Memory B cell (primary cell): ENCODE measurements around the gene IRAK3.

ENCODE experiments used
- ATAC-seq: fragments of 150-1000 bp; cut with Tn5 transposase; 2 replicates; pipeline ENCODE4 v1.10.0; 2021; ENCODE audit warnings: low read depth, mild to moderate bottlenecking, moderate library complexity
- DNase-seq, 2 donors: peaks; one replicate each; pipeline ENCODE4 v3.0.0; 2022; ENCODE audit warnings: low spot score in 2 of 2
- H3K27ac Mint-ChIP-seq: one replicate; pipeline ENCODE4 v1.8.0; 2022; ENCODE audit warnings: mild to moderate bottlenecking, moderate library complexity, mixed read lengths
- H3K27me3 Mint-ChIP-seq: one replicate; pipeline ENCODE4 v1.8.0; 2022; ENCODE audit warnings: mixed read lengths
- H3K36me3 Mint-ChIP-seq: one replicate; pipeline ENCODE4 v1.8.0; 2022; ENCODE audit warnings: mild to moderate bottlenecking, mixed read lengths
- H3K4me1 Mint-ChIP-seq: one replicate; pipeline ENCODE4 v1.8.0; 2022; ENCODE audit warnings: mixed read lengths
- H3K4me3 Mint-ChIP-seq: one replicate; pipeline ENCODE4 v1.8.0; 2022; ENCODE audit warnings: mild to moderate bottlenecking, moderate library complexity, mixed read lengths
- H3K9me3 Mint-ChIP-seq: one replicate; pipeline ENCODE4 v1.8.0; 2022; ENCODE audit warnings: mixed read lengths

The IRAK3 gene

GRCh38 chr12:66188584-66189485, at the start of gene IRAK3:
Gene IRAK3 (plus strand): TSS chr12:66189214. CDS start chr12:66189300, 86 bp downstream.
- Mint-ChIP-seq H3K36me3 (peaks cover 6% of the 10 kb centered on the region), H3K4me3 (peak within 1 kb of the TSS; percentile 72), H3K4me1 (peaks cover 3% of the 10 kb centered on the region), H3K9me3 (peaks cover 7% of the 10 kb centered on the region), H3K27ac (peak within 1 kb of the TSS; percentile 42), H3K27me3 (peaks cover 28% of the 10 kb centered on the region)
- peak; percentile 72 for ATAC-seq
- DNase-seq = peak; percentile 12 to 45

- ATAC-seq = no peak
- H3K9me3 Mint-ChIP-seq = peaks cover 6% of the 10 kb centered on the region
- no peak for DNase-seq
- H3K4me3 Mint-ChIP-seq = no peak overlapping the region
- H3K27me3 Mint-ChIP-seq = no peaks in the 10 kb centered on the region
- H3K27ac Mint-ChIP-seq = no peak overlapping the region
- H3K4me1 Mint-ChIP-seq = peaks cover 3% of the 10 kb centered on the region
- peaks cover 42% of the 10 kb centered on the region for H3K36me3 Mint-ChIP-seq
These were observed 49.7 kb upstream of the IRAK3 start for GRCh38 chr12:66139328-66139727.

- no peak overlapping the region for H3K27ac Mint-ChIP-seq
- no peak for ATAC-seq
- H3K9me3 Mint-ChIP-seq = peaks cover 6% of the 10 kb centered on the region
- peaks cover 50% of the 10 kb centered on the region for H3K36me3 Mint-ChIP-seq
- no peak overlapping the region for H3K4me3 Mint-ChIP-seq
- DNase-seq = no peak
- H3K27me3 Mint-ChIP-seq = no peaks in the 10 kb centered on the region
- peaks cover 8% of the 10 kb centered on the region for H3K4me1 Mint-ChIP-seq
These were observed 48.3 kb upstream of the IRAK3 start for GRCh38 chr12:66140731-66141130.

GRCh38 chr12:66141299-66141698, 47.7 kb upstream of the IRAK3 start:
- Mint-ChIP-seq H3K9me3 (peaks cover 6% of the 10 kb centered on the region), H3K4me1 (peaks cover 8% of the 10 kb centered on the region), H3K27me3 (no peaks in the 10 kb centered on the region), H3K27ac (no peak overlapping the region), H3K36me3 (peaks cover 51% of the 10 kb centered on the region), H3K4me3 (no peak overlapping the region)
- ATAC-seq = no peak
- DNase-seq = no peak

- ATAC-seq = no peak
These were observed 46.2 kb upstream of the IRAK3 start for GRCh38 chr12:66142826-66143225.

GRCh38 chr12:66143868-66144267, 45.1 kb upstream of the IRAK3 start:
- no peak overlapping the region for H3K27ac Mint-ChIP-seq

More at GRCh38 chr12:66142826-66143225, 46.2 kb upstream of the IRAK3 start:
- DNase-seq = no peak
- peaks cover 49% of the 10 kb centered on the region for H3K36me3 Mint-ChIP-seq
- no peak overlapping the region for H3K27ac Mint-ChIP-seq
- H3K27me3 Mint-ChIP-seq = no peaks in the 10 kb centered on the region
- H3K4me3 Mint-ChIP-seq = no peak overlapping the region
- H3K9me3 Mint-ChIP-seq = peaks cover 6% of the 10 kb centered on the region
- H3K4me1 Mint-ChIP-seq = peaks cover 8% of the 10 kb centered on the region

GRCh38 chr12:66144791-66145754, 43.9 kb upstream of the IRAK3 start:
- H3K9me3 Mint-ChIP-seq = peaks cover 5% of the 10 kb centered on the region
- H3K4me3 Mint-ChIP-seq = no peak overlapping the region
- H3K4me1 Mint-ChIP-seq = peaks cover 8% of the 10 kb centered on the region
- peaks cover 46% of the 10 kb centered on the region for H3K36me3 Mint-ChIP-seq
- H3K27ac Mint-ChIP-seq = peak overlapping the region; percentile 60
- ATAC-seq = no peak
- DNase-seq = no peak
- H3K27me3 Mint-ChIP-seq = no peaks in the 10 kb centered on the region

More at GRCh38 chr12:66143868-66144267, 45.1 kb upstream of the IRAK3 start:
- H3K27me3 Mint-ChIP-seq = no peaks in the 10 kb centered on the region
- DNase-seq = no peak
- no peak overlapping the region for H3K4me3 Mint-ChIP-seq
- H3K9me3 Mint-ChIP-seq = peaks cover 6% of the 10 kb centered on the region
- ATAC-seq = no peak
- peaks cover 54% of the 10 kb centered on the region for H3K36me3 Mint-ChIP-seq
- peaks cover 8% of the 10 kb centered on the region for H3K4me1 Mint-ChIP-seq

- Mint-ChIP-seq H3K36me3 (peaks cover 19% of the 10 kb centered on the region), H3K4me1 (peaks cover 6% of the 10 kb centered on the region), H3K27ac (no peak overlapping the region), H3K9me3 (no peaks in the 10 kb centered on the region), H3K27me3 (no peaks in the 10 kb centered on the region), H3K4me3 (no peak overlapping the region)
- no peak for DNase-seq
- ATAC-seq = peak; percentile 29
These were observed 39.2 kb upstream of the IRAK3 start for GRCh38 chr12:66149702-66150398.

GRCh38 chr12:66152732-66153131, 36.3 kb upstream of the IRAK3 start:
- ATAC-seq (no peak), DNase-seq (no peak)
- Mint-ChIP-seq H3K9me3 (no peaks in the 10 kb centered on the region), H3K36me3 (peaks cover 21% of the 10 kb centered on the region), H3K4me1 (peaks cover 13% of the 10 kb centered on the region), H3K27ac (no peak overlapping the region), H3K4me3 (no peak overlapping the region), H3K27me3 (no peaks in the 10 kb centered on the region)

- ATAC-seq (no peak), DNase-seq (no peak)
- H3K27ac Mint-ChIP-seq = no peak overlapping the region
- H3K27me3 Mint-ChIP-seq = no peaks in the 10 kb centered on the region
- no peaks in the 10 kb centered on the region for H3K9me3 Mint-ChIP-seq
- H3K4me1 Mint-ChIP-seq = peaks cover 15% of the 10 kb centered on the region
- H3K4me3 Mint-ChIP-seq = no peak overlapping the region
- peaks cover 24% of the 10 kb centered on the region for H3K36me3 Mint-ChIP-seq
These were observed 34.2 kb upstream of the IRAK3 start for GRCh38 chr12:66154776-66155175.

- no peak for DNase-seq
- no peaks in the 10 kb centered on the region for H3K9me3 Mint-ChIP-seq
- no peak for ATAC-seq
- peaks cover 17% of the 10 kb centered on the region for H3K4me1 Mint-ChIP-seq
- no peak overlapping the region for H3K4me3 Mint-ChIP-seq
- H3K27ac Mint-ChIP-seq = no peak overlapping the region
- H3K36me3 Mint-ChIP-seq = peaks cover 26% of the 10 kb centered on the region
- no peaks in the 10 kb centered on the region for H3K27me3 Mint-ChIP-seq
These were observed 32.4 kb upstream of the IRAK3 start for GRCh38 chr12:66156654-66157053.

- Mint-ChIP-seq H3K36me3 (peaks cover 27% of the 10 kb centered on the region), H3K9me3 (no peaks in the 10 kb centered on the region), H3K27me3 (no peaks in the 10 kb centered on the region), H3K4me1 (peaks cover 24% of the 10 kb centered on the region), H3K27ac (no peak overlapping the region), H3K4me3 (no peak overlapping the region)
- DNase-seq = no peak
- ATAC-seq = no peak
These were observed 29.9 kb upstream of the IRAK3 start for GRCh38 chr12:66159123-66159522.

- peaks cover 22% of the 10 kb centered on the region for H3K4me1 Mint-ChIP-seq
- ATAC-seq = no peak
- H3K4me3 Mint-ChIP-seq = no peak overlapping the region
- H3K27me3 Mint-ChIP-seq = no peaks in the 10 kb centered on the region
- H3K27ac Mint-ChIP-seq = no peak overlapping the region
- peaks cover 40% of the 10 kb centered on the region for H3K36me3 Mint-ChIP-seq
- no peak for DNase-seq
- no peaks in the 10 kb centered on the region for H3K9me3 Mint-ChIP-seq
These were observed 28.3 kb upstream of the IRAK3 start for GRCh38 chr12:66160704-66161103.
